Fibroblast of villous mesenchyme (primary cell): ENCODE measurements around the gene CCDC106. TPM values are rescaled to one million over a fixed set of nuclear protein-coding genes. Genes with fewer than 3 reads are reported as not detected.

Experiments
- DNase-seq: peaks from one replicate; pipeline ENCODE4 v3.0.0-alpha.2; 2010; ENCODE audit warnings: low read depth
- H3K4me3 ChIP-seq: 2 replicates; pipeline ENCODE4 v1.5.1; 2011; ENCODE audit warnings: low read depth, mild to moderate bottlenecking, low read length
- total RNA-seq: library from RNA; depleted of rRNA; stranded (reverse); fragments of >200 nt; gene quantifications from 2 replicates; pipeline ENCODE4 v1.2.3, GENCODE V29; 2012
- TF ChIP-seq, protein P1 (sequence below): IDR thresholded peaks from 2 replicates; pipeline ENCODE4 v1.5.1; 2012; ENCODE audit warnings: low read depth, mild to moderate bottlenecking, low read length; ENCODE audit not compliant: insufficient read depth

Gene CCDC106
- total RNA-seq, 1 donor, result 7.8 TPM

DNA sequence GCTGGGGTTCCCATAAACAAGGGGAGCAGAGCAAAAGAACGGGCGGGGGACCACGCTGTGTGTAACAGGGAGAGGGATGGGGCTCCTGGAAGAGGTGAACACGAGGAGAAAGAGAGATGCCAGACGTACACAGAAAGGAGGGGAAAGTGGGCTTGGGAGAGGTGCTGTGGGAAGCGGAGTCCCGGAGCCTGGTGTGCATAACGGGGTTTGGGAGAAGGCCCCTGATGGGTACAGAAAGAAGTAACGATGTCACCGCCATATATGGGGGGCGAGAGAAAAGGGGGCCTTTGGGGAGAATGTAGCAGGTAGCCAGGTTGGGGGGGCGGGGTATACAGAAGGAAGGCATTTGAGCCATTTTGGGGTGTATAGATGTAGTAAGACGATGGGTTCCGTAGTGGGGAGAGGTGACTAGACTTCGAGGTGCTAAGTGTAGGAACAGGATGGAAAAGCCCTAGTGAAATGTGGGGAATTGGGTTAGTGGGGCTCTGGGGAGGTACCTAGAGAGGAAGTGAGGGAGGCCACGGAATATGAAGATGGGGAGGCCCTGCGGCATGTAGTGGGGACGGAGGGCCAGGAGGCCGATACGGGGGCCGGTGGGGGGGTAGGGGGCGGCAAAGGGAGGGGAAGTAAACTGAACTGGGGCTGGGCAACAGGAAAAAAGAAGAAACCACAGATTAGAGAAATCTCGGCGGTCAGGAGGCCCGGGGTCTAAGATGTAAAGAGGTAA lies 6.4 kb upstream of the CCDC106 start:
- TF ChIP-seq, protein P1, sequence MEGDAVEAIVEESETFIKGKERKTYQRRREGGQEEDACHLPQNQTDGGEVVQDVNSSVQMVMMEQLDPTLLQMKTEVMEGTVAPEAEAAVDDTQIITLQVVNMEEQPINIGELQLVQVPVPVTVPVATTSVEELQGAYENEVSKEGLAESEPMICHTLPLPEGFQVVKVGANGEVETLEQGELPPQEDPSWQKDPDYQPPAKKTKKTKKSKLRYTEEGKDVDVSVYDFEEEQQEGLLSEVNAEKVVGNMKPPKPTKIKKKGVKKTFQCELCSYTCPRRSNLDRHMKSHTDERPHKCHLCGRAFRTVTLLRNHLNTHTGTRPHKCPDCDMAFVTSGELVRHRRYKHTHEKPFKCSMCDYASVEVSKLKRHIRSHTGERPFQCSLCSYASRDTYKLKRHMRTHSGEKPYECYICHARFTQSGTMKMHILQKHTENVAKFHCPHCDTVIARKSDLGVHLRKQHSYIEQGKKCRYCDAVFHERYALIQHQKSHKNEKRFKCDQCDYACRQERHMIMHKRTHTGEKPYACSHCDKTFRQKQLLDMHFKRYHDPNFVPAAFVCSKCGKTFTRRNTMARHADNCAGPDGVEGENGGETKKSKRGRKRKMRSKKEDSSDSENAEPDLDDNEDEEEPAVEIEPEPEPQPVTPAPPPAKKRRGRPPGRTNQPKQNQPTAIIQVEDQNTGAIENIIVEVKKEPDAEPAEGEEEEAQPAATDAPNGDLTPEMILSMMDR, result no peak
- peak overlapping the region; percentile 72 for H3K4me3 ChIP-seq
- peak; percentile 22 for DNase-seq

DNA sequence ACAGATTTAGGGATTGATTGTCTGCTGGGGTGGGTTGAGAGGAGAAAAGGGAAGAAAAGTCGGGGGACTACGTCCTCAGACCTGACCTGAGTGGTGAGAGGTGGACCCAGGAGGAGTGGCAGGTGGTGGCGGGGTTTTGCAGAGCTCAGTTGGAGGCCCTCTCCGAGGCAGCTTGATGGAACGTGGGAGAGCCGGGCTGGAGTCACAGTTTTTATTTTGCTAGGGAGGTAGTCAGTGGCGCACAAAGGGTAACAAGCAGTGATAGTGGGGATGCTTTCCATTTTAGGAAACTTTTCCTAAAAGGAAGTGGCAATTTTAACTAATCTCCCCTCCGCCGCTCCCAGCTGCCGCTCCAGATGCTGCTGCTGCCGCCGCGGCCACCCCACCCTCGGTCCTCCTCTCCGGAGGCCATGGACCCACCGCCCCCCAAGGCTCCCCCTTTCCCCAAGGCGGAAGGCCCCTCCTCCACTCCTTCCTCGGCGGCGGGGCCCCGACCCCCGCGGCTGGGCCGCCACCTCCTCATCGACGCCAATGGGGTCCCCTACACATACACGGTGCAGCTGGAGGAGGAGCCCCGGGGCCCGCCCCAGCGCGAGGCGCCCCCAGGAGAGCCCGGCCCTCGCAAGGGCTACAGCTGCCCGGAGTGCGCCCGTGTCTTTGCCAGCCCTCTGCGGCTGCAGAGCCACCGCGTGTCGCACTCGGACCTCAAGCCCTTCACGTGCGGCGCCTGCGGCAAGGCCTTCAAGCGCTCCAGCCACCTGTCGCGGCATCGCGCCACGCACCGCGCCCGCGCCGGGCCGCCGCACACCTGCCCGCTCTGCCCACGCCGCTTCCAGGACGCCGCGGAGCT lies 5.6 kb upstream of the CCDC106 start:
- TF ChIP-seq, protein P1, result no peak
- H3K4me3 ChIP-seq, result peak overlapping the region; percentile 72
- peak; percentile 31 for DNase-seq

DNA sequence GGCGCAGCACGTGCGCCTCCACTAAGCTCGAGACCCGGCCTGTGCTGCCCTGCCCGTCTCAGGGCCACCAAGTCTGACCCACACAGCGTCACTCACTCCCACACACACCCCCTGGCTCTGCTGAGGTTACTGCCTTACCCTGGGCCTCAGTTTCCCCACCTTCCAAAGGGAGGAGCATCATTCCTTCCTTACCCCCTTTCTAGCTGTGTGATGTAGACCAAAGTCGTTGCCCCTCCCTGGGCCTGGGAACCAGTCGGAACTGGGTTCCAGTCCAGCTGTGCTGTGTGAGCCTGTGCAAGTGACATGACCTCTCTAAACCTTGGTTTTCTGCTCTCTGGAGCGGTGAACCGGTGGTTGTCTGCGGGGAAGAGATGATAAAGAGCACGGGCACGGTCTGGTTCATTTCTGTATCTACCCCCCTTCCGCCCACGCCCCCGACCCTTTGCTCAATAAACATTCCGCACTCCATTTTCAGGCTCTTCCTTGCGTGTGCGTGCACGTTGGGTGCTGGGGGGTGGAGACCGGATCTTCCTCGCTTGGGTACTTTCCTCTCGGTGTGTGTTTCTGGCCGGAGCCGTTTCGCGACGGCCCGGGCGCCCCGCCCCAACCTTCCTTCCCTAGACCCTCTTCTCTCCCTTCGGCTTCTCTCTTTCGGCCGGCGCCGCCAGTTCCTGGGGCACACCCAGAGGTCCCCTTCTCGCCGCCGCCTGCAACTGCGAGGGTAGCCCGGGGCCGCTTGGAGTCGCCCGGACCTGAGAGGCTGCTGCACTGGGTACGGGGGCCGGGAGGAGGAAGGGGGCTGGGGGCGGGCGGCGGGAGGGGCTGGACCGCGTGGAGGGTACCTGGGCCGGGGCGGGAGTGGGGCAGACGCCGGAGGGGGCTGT lies 4.8 kb upstream of the CCDC106 start, which contains the start of gene ZNF581:
TSS of gene ZNF581 (plus strand) at position 647 of the 884 bp plus-strand sequence. CDS start 923 bp downstream, outside the sequence.
- TF ChIP-seq, protein P1, result no peak
- peak within 1 kb of the TSS; percentile 72 for H3K4me3 ChIP-seq
- DNase-seq, result peak; percentile 79

DNA sequence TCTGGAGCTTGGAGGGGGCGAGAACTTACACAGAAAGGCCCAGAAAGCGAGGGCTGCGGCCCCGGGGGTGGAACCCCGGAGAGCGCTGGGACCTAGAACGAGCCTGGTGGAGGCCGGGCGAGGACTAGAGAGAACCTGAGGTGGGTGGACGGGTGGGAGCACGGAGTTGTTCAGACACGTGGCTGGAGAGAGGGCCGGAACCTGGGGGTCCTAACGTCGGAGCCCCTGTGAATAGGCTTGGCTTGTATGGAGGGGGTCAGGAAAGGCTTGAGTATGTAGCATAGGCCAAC lies 4.2 kb upstream of the CCDC106 start:
- DNase-seq, result no peak
- peak overlapping the region; percentile 72 for H3K4me3 ChIP-seq
- TF ChIP-seq, protein P1, result no peak

DNA sequence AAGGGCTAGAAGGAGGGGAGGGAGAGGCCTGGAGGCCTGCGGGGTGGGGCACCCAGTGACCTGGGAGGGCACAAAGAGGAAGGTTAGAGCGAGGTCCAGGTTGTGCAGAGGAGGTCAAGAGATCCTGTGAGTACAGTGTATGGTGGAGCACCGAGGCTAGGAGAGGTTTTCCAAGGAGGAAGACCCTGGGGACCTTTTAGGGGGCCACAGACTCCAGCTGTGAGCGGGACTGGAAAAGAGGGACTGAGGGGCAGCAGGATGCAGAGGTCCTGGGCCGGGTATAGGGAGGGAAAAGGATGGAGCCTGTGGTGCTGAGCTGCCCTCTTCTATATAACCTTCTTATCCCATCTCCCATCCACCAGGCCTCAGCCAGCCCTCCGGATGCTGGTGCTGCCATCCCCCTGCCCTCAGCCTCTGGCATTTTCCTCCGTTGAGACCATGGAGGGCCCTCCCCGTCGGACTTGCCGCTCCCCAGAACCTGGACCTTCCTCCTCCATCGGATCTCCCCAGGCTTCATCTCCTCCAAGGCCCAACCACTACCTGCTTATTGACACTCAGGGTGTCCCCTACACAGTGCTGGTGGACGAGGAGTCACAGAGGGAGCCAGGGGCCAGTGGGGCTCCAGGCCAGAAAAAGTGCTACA lies 3.7 kb upstream of the CCDC106 start:
- TF ChIP-seq, protein P1, result no peak
- no peak for DNase-seq
- H3K4me3 ChIP-seq, result peak overlapping the region; percentile 72

DNA sequence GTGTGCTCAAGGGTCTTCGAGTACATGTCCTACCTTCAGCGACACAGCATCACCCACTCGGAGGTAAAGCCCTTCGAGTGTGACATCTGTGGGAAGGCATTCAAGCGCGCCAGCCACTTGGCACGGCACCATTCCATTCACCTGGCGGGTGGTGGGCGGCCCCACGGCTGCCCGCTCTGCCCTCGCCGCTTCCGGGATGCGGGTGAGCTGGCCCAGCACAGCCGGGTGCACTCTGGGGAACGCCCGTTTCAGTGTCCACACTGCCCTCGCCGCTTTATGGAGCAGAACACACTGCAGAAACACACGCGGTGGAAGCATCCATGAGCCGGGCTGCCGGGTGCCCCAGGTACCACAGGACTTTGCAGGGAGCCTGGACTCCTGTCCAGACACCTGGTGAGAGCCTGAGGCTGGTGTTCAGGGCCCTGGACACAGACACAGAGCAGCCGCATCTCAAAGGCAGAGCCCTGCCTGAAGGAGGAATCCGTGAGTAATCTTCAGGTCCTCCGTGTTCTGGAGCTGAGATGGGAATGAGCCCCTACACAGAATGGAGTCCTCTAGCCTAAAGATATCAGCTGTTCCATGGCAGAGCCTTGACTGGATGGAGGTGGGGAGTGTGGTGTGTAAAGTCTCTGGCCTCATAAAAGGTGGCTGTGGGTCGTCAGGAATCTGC lies 3.0 kb upstream of the CCDC106 start:
- TF ChIP-seq, protein P1, result no peak
- DNase-seq, result no peak
- H3K4me3 ChIP-seq, result peak overlapping the region; percentile 72
